Measurements from ENCODE around the gene IQGAP2.

- TF ChIP-seq RAD21 (IDR thresholded peaks at IDR 0.05 in 1 of 2, conservative IDR thresholded peaks at IDR 0.05 in 1 of 2; ENCODE audit: low read depth in 2 of 2, low read length in 2 of 2), result no peak
- TF ChIP-seq BRCA1 (IDR thresholded peaks at IDR 0.05; ENCODE audit: low read depth, low read length), result no peak
- TF ChIP-seq RBBP5 (IDR thresholded peaks at IDR 0.05; ENCODE audit: borderline replicate concordance, low read depth, low read length), result no peak
These were observed 9.9 kb upstream of the IQGAP2 start for GRCh38 chr5:76393035-76393680.

Data from H1 (cell line).